ENCODE results near the gene CBX6. TPM values are rescaled to one million over a fixed set of nuclear protein-coding genes. Genes with fewer than 3 reads are reported as not detected.

CBX6 gene
- total RNA-seq, result 54.5 and 60.3 TPM in 2 replicates

DNA sequence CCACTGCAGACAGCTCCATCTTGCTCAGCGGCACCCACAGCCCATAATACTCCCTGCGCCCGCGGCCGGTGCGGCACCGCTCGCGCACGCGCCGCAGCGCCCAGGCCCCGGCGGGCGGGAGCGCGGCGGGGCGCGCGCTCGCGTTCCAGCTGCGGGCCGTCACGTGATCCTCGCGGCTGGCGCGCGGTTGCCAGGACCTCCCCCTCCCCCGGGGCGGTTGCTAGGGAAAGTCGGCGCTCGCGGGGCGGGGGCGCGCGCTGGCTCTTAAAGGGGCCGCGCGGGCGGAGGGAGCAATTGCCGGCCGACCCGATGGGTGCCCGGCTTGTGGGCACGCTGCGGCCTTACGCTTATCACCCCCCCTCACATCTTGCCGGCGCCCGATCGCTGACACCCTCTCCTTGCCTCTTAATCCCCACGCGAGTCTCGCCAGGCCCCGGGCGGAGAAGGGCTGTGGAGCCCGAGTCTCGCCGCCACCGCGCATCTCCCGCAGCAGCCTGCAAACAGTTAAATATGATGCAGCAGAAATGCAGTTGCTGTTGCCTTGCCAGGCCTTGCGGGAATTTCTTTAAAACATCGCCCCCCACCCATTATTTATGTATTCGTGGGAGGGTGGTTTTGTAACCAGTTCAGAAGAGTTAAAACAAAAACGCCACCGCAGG lies at the start of gene CBX6:
Gene CBX6, minus strand, starts transcription at position 45 of the 659 bp plus-strand sequence. Its CDS starts 26 bp downstream, at position 19.
- TF ChIP-seq, protein P1, sequence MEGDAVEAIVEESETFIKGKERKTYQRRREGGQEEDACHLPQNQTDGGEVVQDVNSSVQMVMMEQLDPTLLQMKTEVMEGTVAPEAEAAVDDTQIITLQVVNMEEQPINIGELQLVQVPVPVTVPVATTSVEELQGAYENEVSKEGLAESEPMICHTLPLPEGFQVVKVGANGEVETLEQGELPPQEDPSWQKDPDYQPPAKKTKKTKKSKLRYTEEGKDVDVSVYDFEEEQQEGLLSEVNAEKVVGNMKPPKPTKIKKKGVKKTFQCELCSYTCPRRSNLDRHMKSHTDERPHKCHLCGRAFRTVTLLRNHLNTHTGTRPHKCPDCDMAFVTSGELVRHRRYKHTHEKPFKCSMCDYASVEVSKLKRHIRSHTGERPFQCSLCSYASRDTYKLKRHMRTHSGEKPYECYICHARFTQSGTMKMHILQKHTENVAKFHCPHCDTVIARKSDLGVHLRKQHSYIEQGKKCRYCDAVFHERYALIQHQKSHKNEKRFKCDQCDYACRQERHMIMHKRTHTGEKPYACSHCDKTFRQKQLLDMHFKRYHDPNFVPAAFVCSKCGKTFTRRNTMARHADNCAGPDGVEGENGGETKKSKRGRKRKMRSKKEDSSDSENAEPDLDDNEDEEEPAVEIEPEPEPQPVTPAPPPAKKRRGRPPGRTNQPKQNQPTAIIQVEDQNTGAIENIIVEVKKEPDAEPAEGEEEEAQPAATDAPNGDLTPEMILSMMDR (IDR thresholded peaks at IDR 0.05; ENCODE audit: insufficient read depth, low read length, poor library complexity, severe bottlenecking), result no peak
- Histone ChIP-seq H3K4me3 (ENCODE audit: low read depth, low read length) (peak within 1 kb of the TSS; percentile 76), H3K36me3 (ENCODE audit: control insufficient read depth, insufficient read depth, low read length) (peaks cover 2% of the 10 kb centered on the region), H3K27me3 (ENCODE audit: control insufficient read depth, insufficient read depth, low read length) (no peaks in the 10 kb centered on the region)
- DNase-seq (ENCODE audit: low read depth), result no peak

DNA sequence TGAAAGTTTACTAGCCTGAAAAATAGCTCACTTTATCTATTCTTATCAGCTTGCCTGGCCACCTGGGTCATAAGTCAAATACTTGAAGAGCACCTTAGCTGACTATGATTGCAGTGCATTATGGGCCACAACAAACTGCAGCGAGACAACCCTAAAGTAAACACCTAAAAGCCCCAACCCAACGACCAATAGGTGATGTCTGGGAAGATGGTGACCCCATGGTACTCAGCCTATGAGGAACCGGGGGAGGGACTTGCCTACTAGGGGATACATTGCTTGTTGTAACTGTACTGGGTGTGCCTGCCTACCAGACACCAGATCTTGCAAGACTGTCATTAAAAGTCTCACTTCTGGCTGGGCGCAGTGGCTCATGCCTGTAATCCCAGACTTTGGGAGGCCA lies 49.8 kb upstream of the CBX6 start:
- no peak overlapping the region for H3K4me3 ChIP-seq (ENCODE audit: low read depth, low read length)
- no peak for DNase-seq (ENCODE audit: low read depth)
- no peaks in the 10 kb centered on the region for H3K27me3 ChIP-seq (ENCODE audit: control insufficient read depth, insufficient read depth, low read length)
- H3K36me3 ChIP-seq (ENCODE audit: control insufficient read depth, insufficient read depth, low read length), result no peaks in the 10 kb centered on the region
- TF ChIP-seq, protein P1 (IDR thresholded peaks at IDR 0.05; ENCODE audit: insufficient read depth, low read length, poor library complexity, severe bottlenecking), result no peak

DNA sequence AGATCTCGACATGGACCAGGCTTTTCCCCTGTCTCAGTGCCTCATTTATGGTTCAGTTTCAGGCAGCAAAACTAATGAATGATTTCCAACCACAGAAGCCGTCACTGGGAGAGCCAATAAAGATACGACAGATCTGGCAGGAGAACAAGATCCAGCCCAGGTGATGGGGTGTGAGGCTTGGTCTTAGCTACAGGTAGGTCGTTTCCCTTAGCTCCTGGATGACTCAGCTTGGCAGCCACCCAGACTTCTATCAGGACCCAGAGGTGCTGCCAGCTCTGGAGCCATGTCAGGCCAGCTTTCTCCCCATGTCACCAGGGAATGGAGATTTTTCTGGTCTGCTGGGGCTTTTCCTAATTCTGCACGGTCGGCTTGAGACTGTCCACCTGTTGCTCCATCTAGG lies 49.1 kb upstream of the CBX6 start:
- Histone ChIP-seq H3K4me3 (ENCODE audit: low read depth, low read length) (no peak overlapping the region), H3K36me3 (ENCODE audit: control insufficient read depth, insufficient read depth, low read length) (no peaks in the 10 kb centered on the region), H3K27me3 (ENCODE audit: control insufficient read depth, insufficient read depth, low read length) (peaks cover 2% of the 10 kb centered on the region)
- TF ChIP-seq, protein P1 (IDR thresholded peaks at IDR 0.05; ENCODE audit: insufficient read depth, low read length, poor library complexity, severe bottlenecking), result no peak
- no peak for DNase-seq (ENCODE audit: low read depth)

DNA sequence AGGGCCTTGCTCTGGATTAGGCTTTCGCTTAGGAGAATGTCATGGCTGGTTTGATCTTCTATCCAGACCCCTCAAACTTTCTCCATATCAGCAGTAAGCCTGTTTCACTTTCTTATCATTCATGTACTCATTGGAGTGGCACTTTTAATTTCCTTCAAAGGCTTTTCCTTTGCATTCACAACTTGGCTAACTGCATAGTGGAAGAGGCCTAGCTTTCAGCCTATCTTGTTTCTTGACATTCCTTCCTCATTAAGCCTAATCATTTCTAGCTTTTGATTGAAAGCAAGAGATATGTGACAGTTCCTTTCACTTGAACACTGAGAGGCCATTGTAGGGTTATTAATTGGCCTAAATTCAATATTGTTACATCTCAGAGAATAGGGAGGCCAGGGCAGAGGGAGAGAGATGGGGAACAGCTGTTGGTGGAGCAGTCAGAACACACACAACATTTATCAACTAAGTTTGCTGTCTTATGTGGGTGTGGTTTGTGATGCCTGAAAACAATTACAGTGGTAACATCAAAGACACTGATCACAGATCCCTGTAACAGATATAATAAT lies 47.7 kb upstream of the CBX6 start:
- H3K4me3 ChIP-seq (ENCODE audit: low read depth, low read length), result no peak overlapping the region
- H3K36me3 ChIP-seq (ENCODE audit: control insufficient read depth, insufficient read depth, low read length), result no peaks in the 10 kb centered on the region
- TF ChIP-seq, protein P1 (IDR thresholded peaks at IDR 0.05; ENCODE audit: insufficient read depth, low read length, poor library complexity, severe bottlenecking), result no peak
- peaks cover 2% of the 10 kb centered on the region for H3K27me3 ChIP-seq (ENCODE audit: control insufficient read depth, insufficient read depth, low read length)
- no peak for DNase-seq (ENCODE audit: low read depth)

DNA sequence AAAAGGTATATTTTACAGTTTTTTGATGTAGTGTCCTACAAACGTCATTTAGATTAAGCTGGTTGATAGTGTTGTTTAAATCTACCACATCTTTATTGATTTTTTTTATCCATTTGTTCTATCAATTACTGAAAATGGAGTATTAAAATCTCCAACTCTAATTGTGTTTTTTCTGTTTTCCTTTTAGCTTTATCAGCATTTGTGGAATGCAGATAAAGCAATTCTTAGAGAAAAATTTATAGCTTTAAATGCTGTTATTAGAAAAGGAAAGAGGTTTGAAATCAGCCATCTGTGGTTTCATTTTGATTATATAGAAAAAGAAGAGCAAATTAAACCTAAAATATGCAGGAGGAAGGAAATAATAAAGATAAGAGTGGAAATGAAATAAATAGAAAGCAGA lies 39.4 kb upstream of the CBX6 start:
- Histone ChIP-seq H3K36me3 (ENCODE audit: control insufficient read depth, insufficient read depth, low read length) (no peaks in the 10 kb centered on the region), H3K27me3 (ENCODE audit: control insufficient read depth, insufficient read depth, low read length) (peaks cover 7% of the 10 kb centered on the region), H3K4me3 (ENCODE audit: low read depth, low read length) (no peak overlapping the region)
- TF ChIP-seq, protein P1 (IDR thresholded peaks at IDR 0.05; ENCODE audit: insufficient read depth, low read length, poor library complexity, severe bottlenecking), result no peak
- DNase-seq (ENCODE audit: low read depth), result no peak

DNA sequence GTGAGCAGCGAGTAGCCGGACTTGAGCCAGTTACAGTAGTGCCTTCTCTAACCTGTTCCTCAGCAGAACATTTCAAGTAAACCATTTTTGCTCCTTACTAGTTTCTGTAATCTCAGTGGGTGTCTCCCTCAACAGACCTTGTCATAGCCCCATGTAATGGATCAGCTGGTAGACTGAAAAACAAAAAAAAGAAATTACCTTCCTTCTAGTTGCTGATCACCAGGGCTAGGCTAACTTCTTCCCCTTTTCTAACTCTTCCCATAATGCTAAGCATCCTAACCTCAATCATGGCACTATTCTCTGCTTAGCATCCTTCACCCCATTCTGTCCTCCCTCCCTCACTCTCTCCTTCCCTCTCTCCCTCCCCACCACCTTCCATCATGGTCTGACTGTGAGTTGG lies 35.8 kb upstream of the CBX6 start:
- H3K36me3 ChIP-seq (ENCODE audit: control insufficient read depth, insufficient read depth, low read length), result no peaks in the 10 kb centered on the region
- DNase-seq (ENCODE audit: low read depth), result no peak
- H3K27me3 ChIP-seq (ENCODE audit: control insufficient read depth, insufficient read depth, low read length), result peaks cover 6% of the 10 kb centered on the region
- no peak overlapping the region for H3K4me3 ChIP-seq (ENCODE audit: low read depth, low read length)
- TF ChIP-seq, protein P1 (IDR thresholded peaks at IDR 0.05; ENCODE audit: insufficient read depth, low read length, poor library complexity, severe bottlenecking), result no peak

All from kidney epithelial cell (primary cell).